Measurements from ENCODE around the gene SLMAP. TPM values are rescaled to one million over a fixed set of nuclear protein-coding genes. Genes with fewer than 3 reads are reported as not detected.

SLMAP gene
- total and polyA plus RNA-seq, 10 donors: 7.8 to 77.3 (median 62.9) TPM

GRCh38 chr3:57764794-57765193 lies 8.7 kb downstream of the SLMAP start:
- no peak for TF ChIP-seq POLR2AphosphoS5 (IDR thresholded peaks at IDR 0.05)
- TF ChIP-seq POLR2A (IDR thresholded peaks at IDR 0.05): no peak
- TF ChIP-seq, protein P1, sequence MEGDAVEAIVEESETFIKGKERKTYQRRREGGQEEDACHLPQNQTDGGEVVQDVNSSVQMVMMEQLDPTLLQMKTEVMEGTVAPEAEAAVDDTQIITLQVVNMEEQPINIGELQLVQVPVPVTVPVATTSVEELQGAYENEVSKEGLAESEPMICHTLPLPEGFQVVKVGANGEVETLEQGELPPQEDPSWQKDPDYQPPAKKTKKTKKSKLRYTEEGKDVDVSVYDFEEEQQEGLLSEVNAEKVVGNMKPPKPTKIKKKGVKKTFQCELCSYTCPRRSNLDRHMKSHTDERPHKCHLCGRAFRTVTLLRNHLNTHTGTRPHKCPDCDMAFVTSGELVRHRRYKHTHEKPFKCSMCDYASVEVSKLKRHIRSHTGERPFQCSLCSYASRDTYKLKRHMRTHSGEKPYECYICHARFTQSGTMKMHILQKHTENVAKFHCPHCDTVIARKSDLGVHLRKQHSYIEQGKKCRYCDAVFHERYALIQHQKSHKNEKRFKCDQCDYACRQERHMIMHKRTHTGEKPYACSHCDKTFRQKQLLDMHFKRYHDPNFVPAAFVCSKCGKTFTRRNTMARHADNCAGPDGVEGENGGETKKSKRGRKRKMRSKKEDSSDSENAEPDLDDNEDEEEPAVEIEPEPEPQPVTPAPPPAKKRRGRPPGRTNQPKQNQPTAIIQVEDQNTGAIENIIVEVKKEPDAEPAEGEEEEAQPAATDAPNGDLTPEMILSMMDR (IDR thresholded peaks at IDR 0.05 in 8 of 11, conservative IDR thresholded peaks at IDR 0.05 in 3 of 11): no peak
- intact Hi-C loops (cut with DNase I; ENCODE audit: low total_unique reads): no loop called here
- DNase-seq: no peak
- H3K27ac ChIP-seq: no peak overlapping the region
- WGBS, 5 donors: 93 to 99% (median 94%) methylated on average over 2 of the region's 2 CpGs
- peaks cover 9 to 76% (median 42%) of the 10 kb centered on the region in 6 donors for H3K4me1 ChIP-seq
- no peaks in the 10 kb centered on the region for H3K27me3 ChIP-seq (replicated peaks in 1 of 7)
- no peaks in the 10 kb centered on the region for H3K9me3 ChIP-seq
- H3K36me3 ChIP-seq: peaks cover 0 to 54% (median 3%) of the 10 kb centered on the region in 6 donors
- H3K4me3 ChIP-seq: no peak overlapping the region

- H3K27ac ChIP-seq: no peak overlapping the region
- H3K9me3 ChIP-seq: no peaks in the 10 kb centered on the region
- no peaks in the 10 kb centered on the region for H3K27me3 ChIP-seq (replicated peaks in 1 of 7)
- WGBS, 5 donors: 96 to 100% (median 98%) methylated on average over 3 of the region's 3 CpGs
- TF ChIP-seq POLR2A (IDR thresholded peaks at IDR 0.05): no peak
- no peak for TF ChIP-seq POLR2AphosphoS5 (IDR thresholded peaks at IDR 0.05)
- TF ChIP-seq, protein P1 (IDR thresholded peaks at IDR 0.05 in 8 of 11, conservative IDR thresholded peaks at IDR 0.05 in 3 of 11): no peak
- peaks cover 0 to 57% (median 22%) of the 10 kb centered on the region in 6 donors for H3K4me1 ChIP-seq
- H3K4me3 ChIP-seq: no peak overlapping the region
- peaks cover 0 to 31% (median 3%) of the 10 kb centered on the region in 6 donors for H3K36me3 ChIP-seq
- intact Hi-C loops (cut with DNase I; ENCODE audit: low total_unique reads): no loop called here
- DNase-seq: no peak
These were observed 12.5 kb downstream of the SLMAP start for GRCh38 chr3:57768595-57768994.

DNA sequence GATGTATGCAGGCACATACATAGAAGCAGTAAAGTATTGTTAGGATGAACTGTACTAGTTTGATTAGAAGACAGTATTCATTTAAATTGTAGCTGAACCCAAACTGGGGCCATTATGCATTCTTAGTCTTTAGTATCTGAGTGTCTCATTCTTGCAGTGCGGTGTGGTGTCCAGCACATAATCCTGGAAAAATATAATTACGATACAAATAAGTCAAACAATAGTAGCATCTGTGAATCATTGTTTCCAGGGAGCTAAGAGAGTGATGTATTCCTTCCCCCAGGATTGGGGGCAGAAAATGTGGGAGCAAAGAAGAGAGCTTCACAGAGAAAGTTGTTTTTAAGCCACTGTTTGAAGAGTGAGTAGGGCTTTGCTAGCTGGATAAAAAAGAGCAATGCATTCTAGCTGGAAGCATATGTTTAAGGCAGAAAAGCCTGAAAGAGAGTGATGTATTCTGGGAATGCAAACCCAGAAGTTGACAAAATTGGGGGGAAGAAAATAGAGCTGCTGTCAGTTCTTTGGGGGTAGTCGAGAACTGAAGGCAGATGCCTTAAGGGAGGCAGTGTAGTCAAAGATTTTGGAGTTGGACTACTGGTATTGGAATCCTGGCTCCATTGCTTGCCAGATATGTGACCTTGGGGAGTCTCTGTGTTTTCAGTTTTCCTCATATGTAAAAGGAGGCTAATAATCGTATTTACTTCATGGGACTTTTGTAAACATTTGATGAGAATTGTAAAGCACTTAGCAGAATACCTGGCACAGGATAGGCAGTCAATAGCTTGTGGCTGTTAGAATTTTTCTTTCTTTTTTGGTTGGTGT lies 14.1 kb downstream of the SLMAP start:
- intact Hi-C loops (cut with DNase I; ENCODE audit: low total_unique reads): no loop called here

DNA sequence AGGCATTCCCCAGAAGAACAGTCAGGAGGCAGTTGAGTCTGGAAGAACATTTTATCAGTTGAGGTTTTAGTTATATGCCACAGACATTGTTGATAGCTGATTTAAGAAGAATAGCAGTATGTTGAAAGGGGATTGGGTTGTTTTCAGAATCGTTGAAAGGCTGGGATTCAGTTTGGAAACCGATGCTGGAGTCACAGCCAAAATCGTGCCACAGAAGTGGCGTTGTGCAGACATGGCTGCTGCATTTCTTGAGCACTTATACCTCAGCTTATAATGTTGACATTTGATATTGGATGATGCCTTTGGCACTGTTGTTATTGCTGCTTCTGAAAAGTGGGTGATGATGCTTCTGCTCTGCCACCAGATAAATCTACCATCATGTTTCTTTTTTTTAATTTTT lies 16.1 kb downstream of the SLMAP start:
- DNase-seq: no peak
- TF ChIP-seq POLR2AphosphoS5 (IDR thresholded peaks at IDR 0.05) (no peak), POLR2A (IDR thresholded peaks at IDR 0.05) (no peak)
- TF ChIP-seq, protein P1 (IDR thresholded peaks at IDR 0.05 in 8 of 11, conservative IDR thresholded peaks at IDR 0.05 in 3 of 11): no peak
- peaks cover 0 to 14% (median 3%) of the 10 kb centered on the region in 6 donors for H3K36me3 ChIP-seq
- H3K27ac ChIP-seq: no peak overlapping the region
- peaks cover 0 to 29% (median 6%) of the 10 kb centered on the region in 6 donors for H3K4me1 ChIP-seq
- H3K27me3 ChIP-seq (replicated peaks in 1 of 7): no peaks in the 10 kb centered on the region
- intact Hi-C loops (cut with DNase I; ENCODE audit: low total_unique reads): no loop called here
- WGBS, 5 donors: 93 to 99% (median 96%) methylated on average over 4 of the region's 4 CpGs
- H3K9me3 ChIP-seq: no peaks in the 10 kb centered on the region
- no peak overlapping the region for H3K4me3 ChIP-seq

More for the DNA sequence above, 14.1 kb downstream of the SLMAP start:
- Histone ChIP-seq H3K27me3 (replicated peaks in 1 of 7) (no peaks in the 10 kb centered on the region), H3K36me3 (peaks cover 0 to 25% (median 3%) of the 10 kb centered on the region in 6 donors), H3K4me3 (no peak overlapping the region), H3K4me1 (peaks cover 0 to 46% (median 9%) of the 10 kb centered on the region in 6 donors), H3K9me3 (no peaks in the 10 kb centered on the region), H3K27ac (no peak overlapping the region)
- TF ChIP-seq, protein P1 (IDR thresholded peaks at IDR 0.05 in 8 of 11, conservative IDR thresholded peaks at IDR 0.05 in 3 of 11): no peak
- TF ChIP-seq POLR2AphosphoS5 (IDR thresholded peaks at IDR 0.05): no peak
- TF ChIP-seq POLR2A (IDR thresholded peaks at IDR 0.05): no peak
- WGBS, 5 donors: 88 to 93% (median 90%) methylated on average over 4 of the region's 4 CpGs
- no peak for DNase-seq
